K562 (cell line): ENCODE data around the gene C9orf153. TPM values are rescaled to one million over a fixed set of nuclear protein-coding genes. Genes with fewer than 3 reads are reported as not detected.
A peak's percentile ranks its signal among the peaks of the same experiment; 100 is the strongest.

Source experiments
- ATF7 ChIP-seq: fragments of 450-650 bp; IDR thresholded peaks from 2 replicates; pipeline ENCODE4 v1.7.1; 2014; ENCODE audit warnings: mild to moderate bottlenecking, moderate library complexity
- BRF2 ChIP-seq: IDR thresholded peaks from 3 replicates; pipeline ENCODE4 v1.6.1; 2011; ENCODE audit warnings: borderline replicate concordance, mild to moderate bottlenecking; ENCODE audit not compliant: insufficient read length, insufficient read depth
- CEBPB ChIP-seq: fragments of 450-650 bp; IDR thresholded peaks from 2 replicates; pipeline ENCODE4 v1.6.1; 2016; ENCODE audit warnings: missing genetic modification characterization, missing compliant biosample characterization
- CEBPG ChIP-seq, 3 experiments: fragments of 200-800 bp in 1 of 3; sonication (Bioruptor generic) in 1 of 3; sonication (generic) in 1 of 3; formaldehyde crosslinking in 1 of 3; IDR thresholded peaks in 2 of 3; conservative IDR thresholded peaks in 1 of 3; 2 replicates each; pipeline versions ENCODE4 v1.6.1 to v1.8.0; 2016 to 2022; ENCODE audit warnings: missing compliant biosample characterization in 2 of 3, missing genetic modification characterization in 2 of 3, mild to moderate bottlenecking in 1 of 3, missing genetic modification reagents in 1 of 3
- CREB1 ChIP-seq, 2 experiments: sonication (generic) in 1 of 2; formaldehyde crosslinking in 1 of 2; IDR thresholded peaks; 2 replicates each; pipeline versions ENCODE4 v1.6.1 to v1.8.0; 2012 to 2022; ENCODE audit warnings: inconsistent platforms in 1 of 2, mild to moderate bottlenecking in 1 of 2, missing genetic modification reagents in 1 of 2, moderate library complexity in 1 of 2
- JUN ChIP-seq, 2 experiments: sonication (generic) in 1 of 2; formaldehyde crosslinking in 1 of 2; IDR thresholded peaks; 2 replicates each; pipeline versions ENCODE4 v1.6.1 to v1.8.0; 2012 to 2022; ENCODE audit warnings: borderline replicate concordance in 2 of 2, mild to moderate bottlenecking in 2 of 2, improper control_type of control experiment in 1 of 2, low read depth in 1 of 2, low read length in 1 of 2, missing genetic modification reagents in 1 of 2
- MCM3 ChIP-seq: fragments of 450-650 bp; IDR thresholded peaks from 2 replicates; pipeline ENCODE4 v1.6.1; 2016
- MTF1 ChIP-seq: fragments of 250-450 bp; sonication (Bioruptor Pico); IDR thresholded peaks from 2 replicates; pipeline ENCODE4 v1.9.0; 2021; ENCODE audit warnings: moderate library complexity, mild to moderate bottlenecking, inconsistent platforms, borderline replicate concordance
- RHOXF2B ChIP-seq: fragments of 250-450 bp; sonication (Bioruptor Pico); conservative IDR thresholded peaks from 2 replicates; pipeline ENCODE4 v1.5.1; 2021
- TARDBP ChIP-seq: fragments of 450-650 bp; IDR thresholded peaks from 2 replicates; pipeline ENCODE4 v1.6.1; 2016
- UBTF ChIP-seq, 2 experiments: IDR thresholded peaks; 2 replicates each; pipeline ENCODE4 v1.6.1; 2012; ENCODE audit warnings: improper control_type of control experiment in 2 of 2, low read depth in 2 of 2, low read length in 2 of 2, borderline replicate concordance in 1 of 2
- ZBTB11 ChIP-seq, 3 experiments: fragments of 200-800 bp in 1 of 3; fragments of 250-450 bp in 1 of 3; fragments of 450-650 bp in 1 of 3; sonication (Bioruptor Pico) in 1 of 3; sonication (Bioruptor generic) in 1 of 3; formaldehyde crosslinking in 1 of 3; IDR thresholded peaks; 2 replicates each; pipeline versions ENCODE4 v1.6.1 to v1.8.0; 2016 to 2022; ENCODE audit warnings: mild to moderate bottlenecking in 2 of 3, missing genetic modification characterization in 2 of 3, missing compliant biosample characterization in 1 of 3, moderate library complexity in 1 of 3
- ZBTB43 ChIP-seq: sonication (generic); formaldehyde crosslinking; IDR thresholded peaks from 2 replicates; pipeline ENCODE4 v1.8.0; 2023; ENCODE audit warnings: mild to moderate bottlenecking, missing genetic modification reagents
- ZNF24 ChIP-seq: fragments of 450-650 bp; IDR thresholded peaks from 2 replicates; pipeline ENCODE4 v1.6.1; 2016
- ZNF639 ChIP-seq, 2 experiments: fragments of 200-800 bp in 1 of 2; sonication (Bioruptor generic) in 1 of 2; sonication (generic) in 1 of 2; formaldehyde crosslinking in 1 of 2; IDR thresholded peaks in 1 of 2; conservative IDR thresholded peaks in 1 of 2; 2 replicates each; pipeline versions ENCODE4 v1.5.0 to v1.6.1; 2016 to 2020; ENCODE audit warnings: missing compliant biosample characterization in 1 of 2, missing genetic modification characterization in 1 of 2, missing genetic modification reagents in 1 of 2
- polyA plus RNA-seq, 8 experiments: library from polyadenylated mRNA; depleted of rRNA in 4 of 8; stranded (reverse) in 5 of 8; unstranded in 3 of 8; fragments of >200 nt; fragmentation: Nextera tagmentation in 2 of 8; fragmentation: Illumina TruSeq in 1 of 8; extraction: Ambion mirVana in 2 of 8; extraction: Trizol in 1 of 8; gene quantifications; 2 replicates each; pipeline versions ENCODE4 v1.2.1 to v1.2.3, GENCODE V29; 2011 to 2014; ENCODE audit warnings: inconsistent platforms in 1 of 8, missing spikeins in 1 of 8
- total RNA-seq, 7 experiments: library from RNA; depleted of rRNA in 6 of 7; stranded (reverse); fragments of >200 nt in 6 of 7; fragmentation: Illumina TruSeq in 2 of 7; extraction: Trizol in 2 of 7; gene quantifications; 2 replicates each; pipeline versions ENCODE4 v1.2.1 to v1.2.3, GENCODE V29; 2011 to 2021; ENCODE audit warnings: low replicate concordance in 1 of 7

C9orf153 gene
- total and polyA plus RNA-seq, 9 of the 15 experiments (the other 6 are each of a cell fraction or from before 2014, with no cell fraction given) = 0.07 to 1.2 (median 0.11) TPM; not detected in 5

GRCh38 chr9:86287013-86287412 lies 27.6 kb upstream of the C9orf153 start (continued):
- TF ChIP-seq ZBTB11 (CRISPR knock-in tag; IDR thresholded peaks at IDR 0.05) (no peak), UBTF (IDR thresholded peaks at IDR 0.05; ENCODE audit: borderline replicate concordance in 1 of 2, low read depth in 2 of 2, low read length in 2 of 2) (no peak), ZNF24 (peak; percentile 75), ZBTB43 (no peak), CEBPG (CRISPR knock-in tag; IDR thresholded peaks at IDR 0.05) (peak; percentile 87), CEBPG (tag; conservative IDR thresholded peaks at IDR 0.05 in 1 of 2, IDR thresholded peaks at IDR 0.05 in 1 of 2) (peak; percentile 89), MCM3 (no peak), RHOXF2B (CRISPR knock-in tag) (no peak), CEBPB (peak; percentile 94), JUN (IDR thresholded peaks at IDR 0.05; ENCODE audit: borderline replicate concordance, low read depth, low read length) (0 out of 2 replicates have a peak, but pooled peaks have one; percentile 23), JUN (CRISPR knock-in tag; IDR thresholded peaks at IDR 0.05; ENCODE audit: borderline replicate concordance) (no peak), CREB1 (IDR thresholded peaks at IDR 0.05) (peak; percentile 29; the same call in 1 of the 2 replicates), CREB1 (CRISPR knock-in tag; IDR thresholded peaks at IDR 0.05) (no peak), MTF1 (no peak), ZNF639 (CRISPR knock-in tag; conservative IDR thresholded peaks at IDR 0.05 in 1 of 2, IDR thresholded peaks at IDR 0.05 in 1 of 2) (no peak), BRF2 (no peak), ATF7 (peak; percentile 80; the same call in 1 of the 2 replicates), TARDBP (no peak)
